Lower leg skin (tissue), 4 donors: ENCODE results near the gene PAQR4. TPM values are rescaled to one million over a fixed set of nuclear protein-coding genes. Genes with fewer than 3 reads are reported as not detected.

ENCODE experiments used
- DNase-seq, 2 donors: peaks; one replicate each; pipeline ENCODE4 v3.0.0-alpha.2; 2019; ENCODE audit warnings: low spot score in 2 of 2
- H3K4me3 ChIP-seq: fragments of 200-600 bp; sonication (generic); 2 replicates; pipeline ENCODE4 v1.5.1; 2017; ENCODE audit warnings: mild to moderate bottlenecking, low read depth; ENCODE audit not compliant: poor library complexity, severe bottlenecking
- POLR2A ChIP-seq, 2 donors: fragments of 450-650 bp; IDR thresholded peaks; one replicate each; pipeline ENCODE4 v1.6.1; 2016 to 2017; ENCODE audit warnings: antibody characterized with exemption in 2 of 2, mild to moderate bottlenecking in 1 of 2, moderate library complexity in 1 of 2
- WGBS, 2 donors: methylation state at CpG; one replicate each; pipeline ENCODE4 v1.1.5; 2018; 5-methylcytosine and 5-hydroxymethylcytosine counted together
- intact Hi-C: fragments of 100-400 bp; cut with DNase I; formaldehyde crosslinking; loops from one replicate; pipeline ENCODE4 v1.15.0; 2023; ENCODE audit warnings: low total_unique reads
- total RNA-seq, 4 donors: library from RNA; depleted of rRNA; stranded (reverse); fragments of >200 nt; gene quantifications; one replicate each; pipeline ENCODE4 v1.1.0, GENCODE V29; 2016
- TF ChIP-seq, protein P1 (sequence below), 3 donors: fragments of 450-650 bp; IDR thresholded peaks; one replicate each; pipeline ENCODE4 v1.5.1; 2016; ENCODE audit warnings: antibody characterized with exemption in 3 of 3, mild to moderate bottlenecking in 3 of 3, moderate library complexity in 2 of 3

Gene PAQR4
- total RNA-seq, 4 donors from 2014 or later: 6.2 to 17.9 (median 10.6) TPM

DNA sequence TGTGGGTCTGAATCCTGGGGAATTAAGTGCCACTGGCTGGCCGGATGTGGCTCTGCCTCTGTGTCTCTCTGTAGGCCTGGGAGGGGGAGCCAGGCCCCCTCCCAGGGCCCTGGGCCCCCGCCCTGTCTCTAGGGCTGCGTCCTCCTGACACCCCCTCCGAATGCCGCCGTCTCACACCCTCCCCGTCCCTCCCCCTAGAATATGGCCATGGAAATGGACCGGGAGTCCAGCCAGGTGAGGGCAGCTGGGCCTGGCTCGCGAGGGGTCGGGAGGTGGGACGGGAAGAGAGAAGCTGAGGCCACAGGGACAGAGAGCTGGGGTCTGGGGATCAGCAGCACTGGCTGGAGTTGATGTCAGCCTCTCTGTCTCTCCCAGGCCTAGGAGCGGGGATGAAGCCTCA is 27.1 kb downstream of the PAQR4 start:
- 79 to 90% methylated on average over 10 to 13 of the region's 13 CpGs for WGBS, 2 donors
- no peak overlapping the region for H3K4me3 ChIP-seq
- TF ChIP-seq, protein P1, sequence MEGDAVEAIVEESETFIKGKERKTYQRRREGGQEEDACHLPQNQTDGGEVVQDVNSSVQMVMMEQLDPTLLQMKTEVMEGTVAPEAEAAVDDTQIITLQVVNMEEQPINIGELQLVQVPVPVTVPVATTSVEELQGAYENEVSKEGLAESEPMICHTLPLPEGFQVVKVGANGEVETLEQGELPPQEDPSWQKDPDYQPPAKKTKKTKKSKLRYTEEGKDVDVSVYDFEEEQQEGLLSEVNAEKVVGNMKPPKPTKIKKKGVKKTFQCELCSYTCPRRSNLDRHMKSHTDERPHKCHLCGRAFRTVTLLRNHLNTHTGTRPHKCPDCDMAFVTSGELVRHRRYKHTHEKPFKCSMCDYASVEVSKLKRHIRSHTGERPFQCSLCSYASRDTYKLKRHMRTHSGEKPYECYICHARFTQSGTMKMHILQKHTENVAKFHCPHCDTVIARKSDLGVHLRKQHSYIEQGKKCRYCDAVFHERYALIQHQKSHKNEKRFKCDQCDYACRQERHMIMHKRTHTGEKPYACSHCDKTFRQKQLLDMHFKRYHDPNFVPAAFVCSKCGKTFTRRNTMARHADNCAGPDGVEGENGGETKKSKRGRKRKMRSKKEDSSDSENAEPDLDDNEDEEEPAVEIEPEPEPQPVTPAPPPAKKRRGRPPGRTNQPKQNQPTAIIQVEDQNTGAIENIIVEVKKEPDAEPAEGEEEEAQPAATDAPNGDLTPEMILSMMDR (IDR thresholded peaks at IDR 0.05): no peak
- no peak for TF ChIP-seq POLR2A (IDR thresholded peaks at IDR 0.05)
- intact Hi-C loops: no loop called here
- DNase-seq: no peak

DNA sequence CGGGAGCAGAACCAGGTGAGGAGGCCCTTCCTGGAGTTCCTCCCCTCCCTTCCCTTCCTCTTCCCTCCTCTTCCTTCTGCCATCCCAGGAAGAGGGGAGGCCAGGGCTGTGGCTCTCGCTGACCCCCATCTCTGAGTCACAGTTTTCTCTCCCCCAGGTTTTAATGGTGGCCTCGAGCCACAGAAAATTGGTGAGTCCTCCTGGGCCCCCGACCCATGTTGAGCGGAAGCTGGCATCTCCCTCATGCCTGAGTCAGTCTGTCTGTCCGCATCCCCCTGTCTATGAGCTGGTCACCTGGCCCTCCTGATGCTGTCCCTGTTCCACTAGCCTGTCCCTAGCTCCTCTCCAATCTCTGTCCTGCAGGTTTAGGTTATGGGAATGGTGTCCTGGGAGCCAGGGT is 30.8 kb downstream of the PAQR4 start:
- intact Hi-C loops: no loop called here
- TF ChIP-seq, protein P1 (IDR thresholded peaks at IDR 0.05): no peak
- TF ChIP-seq POLR2A (IDR thresholded peaks at IDR 0.05): no peak
- 85 to 89% methylated on average over 6 of the region's 6 CpGs for WGBS, 2 donors
- H3K4me3 ChIP-seq: no peak overlapping the region
- DNase-seq: no peak

DNA sequence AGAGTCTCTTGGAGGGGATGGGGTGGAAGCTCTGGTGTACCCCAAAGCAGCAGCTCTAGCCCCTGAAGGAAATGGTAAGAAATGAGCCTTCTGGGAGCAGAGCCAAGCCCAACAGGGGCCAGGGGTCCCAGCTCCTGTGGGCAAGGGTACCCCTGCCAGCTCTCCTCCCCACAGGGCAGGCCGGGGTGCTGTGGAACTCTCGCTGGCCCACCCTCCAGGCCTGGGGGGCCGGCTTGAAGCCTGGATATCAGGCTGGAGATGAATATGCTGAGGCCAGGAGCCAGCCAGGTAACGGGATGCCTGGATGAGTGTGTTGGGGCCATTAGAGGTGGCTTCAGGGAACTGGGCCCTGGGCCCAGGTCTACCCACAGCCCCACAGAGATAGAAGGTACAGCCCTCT is 31.4 kb downstream of the PAQR4 start:
- 74 to 86% methylated on average over 3 to 4 of the region's 4 CpGs for WGBS, 2 donors
- DNase-seq: no peak
- H3K4me3 ChIP-seq: no peak overlapping the region
- no peak for TF ChIP-seq POLR2A (IDR thresholded peaks at IDR 0.05)
- TF ChIP-seq, protein P1 (IDR thresholded peaks at IDR 0.05): no peak
- intact Hi-C loops: no loop called here

DNA sequence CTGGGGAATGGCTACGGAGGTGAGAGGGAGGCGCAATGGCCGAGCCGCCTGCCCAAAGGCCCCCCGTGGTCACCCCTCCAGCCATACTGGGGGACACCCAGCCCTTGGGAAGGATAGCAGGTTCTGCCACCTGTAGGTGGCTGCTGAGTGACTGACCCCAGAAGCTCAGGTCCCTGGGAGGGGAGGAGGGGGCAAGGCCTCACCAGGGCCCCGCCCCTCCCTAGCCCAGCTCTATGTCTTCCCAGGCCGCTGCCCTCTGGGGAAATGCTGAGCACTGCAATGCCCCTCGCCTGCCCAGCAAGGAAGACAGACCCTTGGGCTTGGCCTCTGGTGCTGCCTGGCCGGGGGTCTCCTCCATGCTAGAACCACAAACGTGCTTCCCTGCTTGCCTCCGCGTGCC is 32.2 kb downstream of the PAQR4 start:
- intact Hi-C loops: no loop called here
- DNase-seq: no peak
- H3K4me3 ChIP-seq: no peak overlapping the region
- no peak for TF ChIP-seq POLR2A (IDR thresholded peaks at IDR 0.05)
- TF ChIP-seq, protein P1 (IDR thresholded peaks at IDR 0.05): no peak
- 68 to 80% methylated on average over 10 to 12 of the region's 12 CpGs for WGBS, 2 donors

DNA sequence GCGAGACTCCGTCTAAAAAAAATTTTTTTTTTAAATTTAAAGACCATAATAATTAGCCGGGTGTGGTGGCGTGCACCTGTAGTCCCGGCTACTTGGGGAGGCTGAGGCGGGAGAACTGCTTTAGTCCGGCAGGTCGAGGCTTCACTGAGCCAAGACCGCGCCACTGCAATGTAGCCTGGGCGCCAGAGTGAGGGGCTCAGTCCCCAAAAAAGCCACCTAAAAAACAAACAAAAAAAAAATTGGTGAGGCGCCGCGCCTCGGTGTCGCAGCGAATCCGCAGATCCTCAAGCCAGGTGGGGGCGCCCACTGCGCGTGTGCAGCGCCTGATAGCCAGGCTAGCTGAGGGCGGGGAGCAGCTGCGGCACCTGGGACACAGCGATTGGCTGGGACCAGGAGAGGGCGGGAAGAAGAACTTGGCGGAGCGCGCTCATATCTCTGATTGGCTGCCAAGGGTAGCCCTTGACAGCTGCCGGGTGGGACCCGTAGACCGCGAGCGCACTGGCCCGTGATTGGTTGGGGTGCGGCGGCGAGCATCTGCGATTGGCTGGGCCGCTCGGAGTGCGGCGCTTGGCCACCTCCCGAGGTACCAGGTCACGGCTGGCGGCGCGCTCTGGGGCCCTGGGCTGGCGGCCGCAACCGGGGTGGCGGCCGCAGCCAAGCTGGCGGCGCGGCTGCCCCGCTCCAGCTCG is 34.6 kb downstream of the PAQR4 start:
- intact Hi-C loops: no loop called here
- peak; percentile 95 to 99 for DNase-seq
- 8 to 13% methylated on average over 39 to 45 of the region's 58 CpGs for WGBS, 2 donors
- no peak overlapping the region for H3K4me3 ChIP-seq
- TF ChIP-seq, protein P1 (IDR thresholded peaks at IDR 0.05): no peak

DNA sequence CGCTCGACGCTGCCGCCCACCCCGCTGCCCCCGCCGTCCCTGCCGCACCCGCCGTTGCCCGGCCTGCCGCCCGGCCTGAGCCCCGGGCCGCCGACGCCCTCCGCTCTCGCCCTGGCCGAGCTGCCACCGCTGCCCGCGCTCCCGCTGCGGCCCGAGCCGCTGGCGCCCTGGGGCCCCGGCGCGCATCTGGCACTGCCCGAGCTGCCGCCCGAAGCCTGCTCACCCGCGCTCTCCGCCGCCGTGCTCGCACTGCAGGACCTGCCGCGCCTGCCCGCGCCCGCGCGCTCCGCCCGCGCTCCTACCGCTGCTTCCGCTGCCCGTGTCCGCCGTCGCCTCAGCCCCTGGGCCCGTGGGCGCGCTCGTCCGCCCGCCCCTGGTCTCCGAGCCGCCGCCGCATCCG is 35.2 kb downstream of the PAQR4 start:
- intact Hi-C loops: no loop called here
- no peak for DNase-seq
- no peak overlapping the region for H3K4me3 ChIP-seq
- no peak for TF ChIP-seq POLR2A (IDR thresholded peaks at IDR 0.05)
- TF ChIP-seq, protein P1 (IDR thresholded peaks at IDR 0.05): no peak
- 0 to 1% methylated on average over 34 to 35 of the region's 67 CpGs for WGBS, 2 donors
